Ovary (tissue), 3 donors: ENCODE measurements around the gene GAS6.

Source experiments
- EP300 ChIP-seq: sonication (generic); formaldehyde crosslinking; IDR thresholded peaks from one replicate; pipeline ENCODE4 v1.6.1; 2017; ENCODE audit warnings: antibody characterized with exemption
- TF ChIP-seq, protein P1 (sequence below), 3 donors: fragments of 450-650 bp in 2 of 3; fragments of 200-600 bp in 1 of 3; IDR thresholded peaks; one replicate each; pipeline versions ENCODE4 v1.5.1 to v1.8.0; 2016 to 2022; ENCODE audit warnings: antibody characterized with exemption in 3 of 3, mild to moderate bottlenecking in 1 of 3
- donor health status: DM: no; HTN: no; CAD: no.

DNA sequence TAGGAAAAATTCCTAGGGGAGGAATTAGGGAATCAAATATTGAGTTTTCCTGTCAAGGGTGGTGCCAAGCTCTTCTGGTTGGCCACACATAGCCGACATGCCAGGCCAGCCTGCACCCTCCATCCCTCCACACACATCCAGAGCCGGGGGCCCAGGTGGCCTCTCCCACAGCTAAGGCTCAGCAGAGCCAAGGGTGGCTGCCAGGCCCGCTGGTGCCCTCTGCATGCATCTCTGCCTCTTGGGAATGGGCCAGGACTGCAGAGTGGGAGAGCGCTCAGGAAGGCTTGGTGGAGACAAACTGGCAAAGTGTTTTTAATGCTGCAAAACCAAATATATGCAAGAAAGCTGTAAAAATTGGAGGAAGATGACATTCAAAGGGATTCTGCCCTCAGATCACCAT lies 42.7 kb upstream of the GAS6 start:
- TF ChIP-seq EP300 = no peak
- TF ChIP-seq, protein P1, sequence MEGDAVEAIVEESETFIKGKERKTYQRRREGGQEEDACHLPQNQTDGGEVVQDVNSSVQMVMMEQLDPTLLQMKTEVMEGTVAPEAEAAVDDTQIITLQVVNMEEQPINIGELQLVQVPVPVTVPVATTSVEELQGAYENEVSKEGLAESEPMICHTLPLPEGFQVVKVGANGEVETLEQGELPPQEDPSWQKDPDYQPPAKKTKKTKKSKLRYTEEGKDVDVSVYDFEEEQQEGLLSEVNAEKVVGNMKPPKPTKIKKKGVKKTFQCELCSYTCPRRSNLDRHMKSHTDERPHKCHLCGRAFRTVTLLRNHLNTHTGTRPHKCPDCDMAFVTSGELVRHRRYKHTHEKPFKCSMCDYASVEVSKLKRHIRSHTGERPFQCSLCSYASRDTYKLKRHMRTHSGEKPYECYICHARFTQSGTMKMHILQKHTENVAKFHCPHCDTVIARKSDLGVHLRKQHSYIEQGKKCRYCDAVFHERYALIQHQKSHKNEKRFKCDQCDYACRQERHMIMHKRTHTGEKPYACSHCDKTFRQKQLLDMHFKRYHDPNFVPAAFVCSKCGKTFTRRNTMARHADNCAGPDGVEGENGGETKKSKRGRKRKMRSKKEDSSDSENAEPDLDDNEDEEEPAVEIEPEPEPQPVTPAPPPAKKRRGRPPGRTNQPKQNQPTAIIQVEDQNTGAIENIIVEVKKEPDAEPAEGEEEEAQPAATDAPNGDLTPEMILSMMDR (IDR thresholded peaks at IDR 0.05) = no peak
